Activated CD4-positive, alpha-beta T cell treated with anti-CD3 and anti-CD28 coated beads for 36 hours (primary cell): Measurements from ENCODE around the gene BTNL8. TPM values are rescaled to one million over a fixed set of nuclear protein-coding genes. Genes with fewer than 3 reads are reported as not detected.

Source experiments
- total RNA-seq, 2 experiments: library from RNA; stranded (reverse); gene quantifications; one replicate each; pipeline ENCODE4 v1.2.3, GENCODE V29; 2021

Gene BTNL8
- total RNA-seq, 2 experiments from 2014 or later, result 0.11 TPM; not detected in 1

Other genes starting within 250 kb of the BTNL8 start
- under 1 TPM; 0.75 to 0.98 TPM for gene FLT4, start 249.6 kb upstream of the BTNL8 start, total RNA-seq
- gene OR2Y1, start 159.1 kb upstream of the BTNL8 start, total RNA-seq, result not detected
- gene MGAT1, start 96.4 kb upstream of the BTNL8 start, total RNA-seq, result 100 to 1,000 TPM in 1 of 2 experiments, 10 to 100 TPM in 1; 93.2 to 125 TPM
- 10 to 100 TPM; 30.3 to 31.8 TPM for gene ZFP62, start 37.9 kb upstream of the BTNL8 start, total RNA-seq
- not detected for gene BTNL3, start 89.7 kb downstream of the BTNL8 start, total RNA-seq
- gene BTNL9, start 141.1 kb downstream of the BTNL8 start, total RNA-seq, result under 1 TPM in 1 of 2 experiments, not detected in 1; 0.21 TPM
- not detected for gene OR2V1, start 232.0 kb downstream of the BTNL8 start, total RNA-seq
- gene OR2V2, start 248.4 kb downstream of the BTNL8 start, total RNA-seq, result not detected